HG03175 (cell line): ENCODE measurements around the gene KIF26B.
"Not testable (repeated sequence)": the region's sequence is repeated elsewhere in the genome, so short reads cannot be mapped to it uniquely, and the experiment has no call there.

Experiments
- ATAC-seq: cut with Tn5 transposase; IDR thresholded peaks from one replicate; pipeline ENCODE4 v1.9.1; 2021; ENCODE audit warnings: mild to moderate bottlenecking, moderate library complexity; ENCODE audit not compliant: unreplicated experiment

The KIF26B gene

DNA sequence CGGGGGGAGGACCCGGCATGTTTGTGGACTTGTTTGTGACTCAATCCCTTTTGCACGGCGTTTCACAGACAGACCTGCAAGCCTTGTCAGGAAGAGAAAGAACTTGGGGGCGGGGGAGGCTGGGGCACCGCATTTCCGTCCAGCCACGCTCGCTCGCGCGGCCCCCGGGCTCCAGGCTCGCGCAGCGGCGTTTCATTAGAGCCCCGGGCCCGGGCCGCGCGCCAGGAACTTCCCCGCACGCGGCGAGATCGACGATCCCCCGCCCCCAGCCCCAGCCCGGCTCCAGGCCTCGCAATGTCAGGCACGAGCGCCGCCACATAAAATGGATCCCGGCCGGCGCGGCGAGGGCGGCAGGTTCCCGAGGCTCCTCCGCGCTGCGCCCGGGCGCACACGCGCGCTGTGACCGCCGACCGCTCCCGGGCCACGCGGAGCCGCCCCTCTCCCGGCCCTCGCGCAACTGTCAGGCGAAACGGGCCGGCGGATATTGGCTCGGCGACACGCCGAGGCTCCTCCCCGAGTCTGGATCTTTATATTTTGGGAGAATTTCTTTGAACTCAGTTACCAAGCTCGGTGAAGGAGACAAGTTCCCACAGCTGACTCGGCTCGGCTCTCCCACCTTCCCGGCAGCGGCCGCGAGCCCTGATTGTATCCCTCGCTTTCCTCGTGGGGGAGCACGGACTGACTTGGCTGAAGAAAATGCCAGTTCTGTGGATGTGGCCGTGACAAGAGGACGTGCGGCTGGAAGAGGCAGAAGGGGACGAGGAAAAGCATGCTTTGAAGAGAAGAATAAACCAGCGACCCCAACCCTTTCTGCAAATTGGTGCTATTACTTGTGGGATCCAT lies at the start of gene KIF26B:
Gene KIF26B (plus strand): TSS at position 557 of the 843 bp plus-strand sequence. CDS start 440 bp downstream, outside the sequence.
- ATAC-seq: no peak

DNA sequence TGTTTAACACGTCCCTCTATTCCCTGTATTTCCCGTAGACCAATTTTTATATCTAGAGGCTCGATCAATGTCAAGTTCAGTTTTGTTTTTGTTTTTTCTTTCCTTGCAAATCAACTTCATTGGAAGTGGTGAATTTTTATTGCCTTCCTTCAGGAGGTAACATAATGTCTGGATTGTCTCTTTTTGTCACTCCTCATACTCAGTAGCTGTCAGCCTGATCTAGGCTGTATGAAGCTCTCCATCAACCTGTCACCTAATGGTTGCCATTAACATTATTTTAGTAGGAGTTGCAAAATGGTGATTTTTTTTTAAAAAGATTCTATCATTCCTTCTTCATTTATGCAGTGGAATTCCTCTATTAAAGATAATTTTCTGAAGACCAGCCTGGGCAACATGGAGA lies 49.7 kb upstream of the KIF26B start:
- ATAC-seq: no peak

DNA sequence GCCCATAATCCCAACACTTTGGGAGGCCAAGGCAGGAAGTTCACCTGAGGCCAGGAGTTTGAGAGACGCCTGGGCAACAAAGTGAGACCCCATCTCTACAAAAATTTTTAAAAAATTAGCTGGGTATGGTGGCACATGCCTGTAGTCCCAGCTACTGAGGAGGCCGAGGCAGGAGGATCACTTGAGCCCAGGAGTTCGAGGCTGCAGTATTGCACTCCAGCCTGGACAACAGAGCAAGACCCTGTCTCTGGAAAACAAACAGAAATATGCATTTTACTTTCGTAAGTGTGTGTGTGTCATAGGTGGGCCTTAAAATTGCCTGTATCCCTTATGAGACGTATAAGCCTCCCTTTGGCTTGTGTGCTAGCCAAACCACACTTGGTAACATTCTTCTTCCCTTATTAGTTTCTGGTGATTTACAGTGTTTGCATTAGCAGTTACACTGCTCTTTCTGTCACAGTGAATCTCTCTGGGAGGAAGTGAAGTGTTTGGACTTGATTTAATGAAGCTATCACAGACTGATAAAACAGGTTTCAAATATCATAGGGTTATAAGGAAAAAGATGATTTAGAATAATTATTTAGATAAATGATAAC lies 48.9 kb upstream of the KIF26B start:
- ATAC-seq: no peak

DNA sequence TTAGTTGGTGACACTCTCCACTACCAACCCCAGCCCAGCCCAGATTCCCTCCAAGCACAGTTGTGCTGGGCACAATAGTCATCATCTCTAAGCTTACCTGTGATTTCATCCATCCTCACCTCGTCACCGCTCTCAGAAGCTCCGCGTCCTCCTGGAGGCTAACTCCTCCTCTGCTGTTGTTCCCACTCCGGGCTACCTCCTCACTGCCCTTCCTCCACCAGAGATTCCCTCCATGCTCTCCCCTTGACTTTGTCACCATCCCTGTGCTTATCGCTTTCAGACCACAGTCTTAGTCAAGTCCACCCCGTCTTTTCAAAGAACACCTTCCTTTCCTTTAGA lies 47.0 kb upstream of the KIF26B start:
- ATAC-seq: no peak

GRCh38 chr1:245108246-245108645 lies 46.5 kb upstream of the KIF26B start:
- ATAC-seq: no peak

DNA sequence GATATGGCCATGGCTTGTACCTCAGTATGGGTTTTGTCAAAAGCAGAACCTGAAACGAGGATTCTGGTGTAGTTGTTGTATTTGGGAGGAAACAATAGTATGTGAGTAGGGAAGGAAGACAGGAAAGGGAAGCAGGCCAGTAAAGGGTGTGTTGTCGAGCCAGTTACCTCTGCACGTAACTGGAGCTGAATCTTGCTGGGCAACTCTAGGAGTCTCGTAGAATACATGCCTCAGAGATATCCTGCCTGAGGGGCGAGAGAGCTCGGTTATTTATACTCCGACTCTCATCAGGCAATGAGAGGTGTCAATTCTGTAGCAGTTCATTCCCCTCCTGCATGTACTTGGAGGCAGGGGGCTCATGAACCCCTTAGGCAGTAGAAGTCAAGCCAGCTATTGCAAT lies 45.9 kb upstream of the KIF26B start:
- no peak for ATAC-seq

DNA sequence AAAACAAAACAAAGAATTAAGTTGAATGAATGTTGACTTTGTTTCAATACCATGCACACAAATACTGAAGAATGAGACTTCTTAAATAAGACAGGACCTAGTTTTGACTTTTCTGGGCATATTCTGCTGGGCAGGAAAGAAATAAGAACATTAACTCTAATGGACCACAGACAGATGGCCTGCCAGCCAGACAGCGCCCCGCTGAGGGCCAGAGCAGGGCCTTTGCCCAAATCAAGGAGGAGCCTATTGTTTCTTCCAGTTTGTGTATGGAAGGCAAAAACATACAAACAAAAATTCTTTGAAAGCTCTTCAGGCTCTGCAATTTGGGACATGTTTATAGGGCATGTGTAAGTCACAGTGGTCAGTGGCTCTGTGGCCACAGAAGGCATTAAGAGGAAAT lies 44.4 kb upstream of the KIF26B start:
- no peak for ATAC-seq

DNA sequence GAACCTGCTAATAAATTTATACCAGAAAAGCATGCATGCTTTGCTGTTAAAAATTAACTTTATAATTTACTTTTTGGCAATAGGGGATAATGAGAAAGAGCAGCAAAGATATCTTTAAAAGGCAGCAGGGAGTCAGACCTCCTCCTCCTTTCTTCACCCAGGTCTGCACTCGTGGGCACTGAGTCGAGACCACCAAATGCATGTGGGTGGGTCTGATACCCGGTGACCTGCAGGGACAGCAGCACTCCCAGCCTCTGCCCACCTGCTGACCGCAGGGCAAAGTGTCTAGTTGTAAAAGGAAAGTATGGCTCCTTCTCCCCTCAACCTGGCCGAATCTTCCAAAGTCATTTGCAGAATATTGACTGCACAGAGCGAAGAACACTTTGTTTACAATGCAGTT lies 43.7 kb upstream of the KIF26B start:
- ATAC-seq: no peak

DNA sequence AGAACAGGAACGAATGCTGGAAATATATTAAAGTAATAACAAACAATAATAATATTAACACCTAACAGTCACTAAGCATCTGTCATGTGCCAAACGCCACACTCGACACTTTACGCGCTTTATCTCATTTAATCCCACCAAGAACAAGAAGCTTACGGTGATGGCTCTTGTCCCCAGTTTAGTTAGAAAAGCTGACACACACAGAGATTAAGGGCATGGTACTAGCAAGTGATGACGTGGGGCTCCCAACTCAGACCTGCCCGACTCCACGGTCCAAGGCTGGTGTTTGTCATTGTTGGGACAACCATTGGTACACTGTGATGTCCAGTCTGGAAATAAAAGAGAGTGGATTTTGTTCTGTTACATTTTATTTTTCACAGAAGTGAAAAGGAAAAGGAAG lies 41.1 kb upstream of the KIF26B start:
- ATAC-seq: no peak

DNA sequence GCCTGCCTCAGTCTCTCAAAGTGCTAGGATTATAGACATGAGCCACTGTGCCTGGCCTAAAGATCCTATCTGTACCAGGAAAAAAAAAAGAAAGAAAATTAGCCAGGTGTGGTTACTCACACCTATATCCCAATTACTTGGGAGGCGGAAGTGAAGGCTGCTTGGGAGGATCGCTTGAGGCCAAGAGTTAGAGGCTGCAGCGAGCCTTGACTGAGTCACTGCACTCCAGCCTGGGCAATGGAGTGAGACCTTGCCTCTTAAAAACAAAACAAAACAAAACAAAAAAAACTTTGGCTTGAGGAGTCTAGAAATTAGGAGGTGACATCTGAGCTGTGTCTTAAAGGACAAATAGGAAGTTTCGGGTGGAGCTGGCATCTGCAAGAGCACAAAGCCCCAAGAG lies 38.7 kb upstream of the KIF26B start:
- ATAC-seq: no peak

- ATAC-seq: no peak
These were observed 38.0 kb upstream of the KIF26B start for GRCh38 chr1:245116751-245117150.

- ATAC-seq: no peak
These were observed 36.7 kb upstream of the KIF26B start for GRCh38 chr1:245118066-245118465.

GRCh38 chr1:245118806-245119205 lies 36.0 kb upstream of the KIF26B start:
- ATAC-seq: no peak

DNA sequence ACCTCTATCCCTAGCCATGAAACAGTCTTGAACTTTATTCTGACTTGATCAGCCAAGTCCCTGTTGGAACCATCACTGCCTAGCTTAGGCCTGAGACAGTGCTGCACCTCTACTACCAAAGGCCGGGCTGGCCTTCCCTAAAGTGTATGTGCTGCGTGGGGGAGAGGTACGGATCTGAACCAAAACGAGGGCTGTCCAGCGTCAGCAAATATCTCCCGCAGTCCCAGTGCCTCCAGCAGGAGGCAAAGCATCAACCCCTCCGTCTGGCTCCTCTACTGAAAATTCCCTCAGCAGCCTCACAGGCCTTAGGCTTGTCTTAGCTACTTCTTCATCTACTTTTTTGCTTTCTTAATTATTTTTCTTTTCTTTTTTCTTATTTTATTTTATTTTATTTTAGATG lies 33.3 kb upstream of the KIF26B start:
- no peak for ATAC-seq

DNA sequence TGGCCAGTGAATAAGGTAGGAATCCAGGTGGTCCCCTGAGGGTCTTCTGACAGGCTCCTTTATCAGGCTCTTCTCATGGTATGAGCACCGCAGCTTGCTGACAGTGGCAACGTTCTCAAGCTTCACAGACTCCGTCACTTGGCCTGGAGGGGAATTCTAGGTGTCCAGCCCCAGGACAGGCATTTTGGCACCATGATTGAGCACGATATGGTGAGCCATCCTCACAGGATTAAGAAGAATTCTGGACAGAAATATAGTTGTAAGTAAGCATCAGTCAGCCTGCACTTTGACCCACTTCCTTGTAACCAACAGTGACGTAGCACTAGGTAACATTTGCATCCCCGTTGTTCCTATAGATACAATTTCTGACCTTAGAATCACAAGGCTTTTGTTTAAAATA lies 30.5 kb upstream of the KIF26B start:
- no peak for ATAC-seq

GRCh38 chr1:245124644-245125043 lies 30.1 kb upstream of the KIF26B start:
- no peak for ATAC-seq

GRCh38 chr1:245126530-245126929 lies 28.3 kb upstream of the KIF26B start:
- ATAC-seq: no peak

DNA sequence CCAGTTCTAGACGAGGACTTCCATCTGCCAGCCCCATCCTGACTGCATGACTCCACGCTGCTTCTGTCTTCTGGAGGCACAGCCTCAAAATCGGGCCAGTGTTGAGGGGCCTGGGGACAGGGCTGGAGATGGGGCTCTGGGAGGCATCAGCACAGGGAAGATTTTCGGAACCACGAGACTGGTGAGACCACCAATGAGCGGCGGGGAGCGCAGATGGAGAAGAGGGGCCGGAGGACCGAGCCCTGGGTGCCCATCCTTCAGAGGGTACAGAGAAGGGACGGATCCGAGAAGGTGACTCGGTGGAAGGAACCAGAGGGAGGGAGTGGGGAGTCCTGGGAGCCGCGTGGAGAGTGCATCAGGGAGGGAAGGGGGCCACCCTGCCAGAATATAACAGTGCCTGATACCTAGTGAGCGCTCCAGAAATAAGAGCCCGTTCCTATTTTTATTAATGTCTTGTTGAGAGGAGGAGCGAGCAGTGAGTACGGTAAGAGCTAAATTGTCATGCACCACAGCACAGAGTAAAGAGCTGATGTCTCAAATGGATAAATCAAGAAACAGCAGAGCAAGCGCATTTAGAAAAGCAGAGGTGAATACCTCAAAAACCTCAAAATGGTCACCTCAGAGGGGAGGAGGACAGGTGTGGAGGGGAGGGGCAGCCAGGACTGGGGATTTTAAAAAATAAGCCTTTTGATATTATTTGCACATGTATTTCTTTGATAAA lies 26.2 kb upstream of the KIF26B start:
- no peak for ATAC-seq

- ATAC-seq: no peak
These were observed 25.2 kb upstream of the KIF26B start for GRCh38 chr1:245129319-245130240.

DNA sequence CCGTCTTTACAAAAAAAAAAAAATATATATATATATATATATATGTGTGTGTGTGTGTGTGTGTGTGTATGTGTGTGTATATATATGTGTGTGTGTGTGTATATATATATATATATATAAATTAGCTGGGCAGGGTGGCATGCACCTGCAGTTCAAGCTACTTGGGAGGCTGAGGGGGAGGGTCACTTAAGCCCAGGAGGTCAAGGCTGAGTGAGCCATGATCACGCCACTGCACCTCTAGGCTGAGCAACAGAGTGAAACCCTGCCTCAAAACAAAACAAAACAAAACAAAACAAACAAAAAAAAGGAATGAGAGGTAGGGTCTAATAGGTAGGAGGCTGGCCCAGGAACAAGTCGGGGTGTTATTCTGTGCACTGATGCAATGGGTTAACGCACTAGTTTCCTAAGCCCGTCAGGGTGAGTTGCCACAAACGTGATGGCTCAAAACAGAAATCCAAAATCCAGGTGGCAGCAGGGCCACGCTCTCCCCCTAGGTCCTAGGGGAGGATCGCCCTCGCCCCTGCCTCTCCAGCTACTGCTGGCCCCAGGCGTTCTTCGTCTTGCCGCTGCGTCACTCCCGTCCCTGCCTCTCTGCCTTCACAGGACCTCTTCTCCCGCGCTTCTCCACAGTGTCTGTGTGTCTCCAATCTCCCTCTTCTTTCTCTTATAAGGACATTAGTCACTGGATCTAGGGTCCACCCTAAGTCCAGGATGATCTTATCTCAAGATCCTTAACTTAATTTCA lies 24.3 kb upstream of the KIF26B start:
- not testable (repeated sequence) for ATAC-seq
